K562 (cell line): ENCODE data around the gene EHD2. TPM values are rescaled to one million over a fixed set of nuclear protein-coding genes. Genes with fewer than 3 reads are reported as not detected.

Experiments used
- ARHGAP35 ChIP-seq: fragments of 450-650 bp; IDR thresholded peaks from 2 replicates; pipeline ENCODE4 v1.6.1; 2018; ENCODE audit not compliant: partially characterized antibody
- ESRRB ChIP-seq: fragments of 250-450 bp; sonication (Bioruptor Pico); IDR thresholded peaks from 2 replicates; pipeline ENCODE4 v1.5.0; 2020; ENCODE audit warnings: mild to moderate bottlenecking, moderate library complexity, borderline replicate concordance
- HNRNPH1 ChIP-seq: fragments of 200-400 bp; formaldehyde crosslinking; optimal IDR thresholded peaks from 2 replicates; pipeline ENCODE3; 2017; ENCODE audit warnings: low read depth, mild to moderate bottlenecking, low read length, moderate library complexity
- KAT2B ChIP-seq: IDR thresholded peaks from one replicate; pipeline ENCODE4 v1.6.1; 2012; ENCODE audit warnings: low read depth, mild to moderate bottlenecking, control low read depth, inconsistent platforms, low read length, moderate library complexity
- MEIS2 ChIP-seq: fragments of 450-650 bp; IDR thresholded peaks from 2 replicates; pipeline ENCODE4 v1.6.1; 2014; ENCODE audit warnings: mild to moderate bottlenecking; ENCODE audit not compliant: partially characterized antibody
- PHTF2 ChIP-seq: fragments of 250-450 bp; sonication (Bioruptor Pico); IDR thresholded peaks from 2 replicates; pipeline ENCODE4 v1.5.0; 2021; ENCODE audit warnings: mild to moderate bottlenecking
- SNRNP70 ChIP-seq: fragments of 200-400 bp; formaldehyde crosslinking; optimal IDR thresholded peaks from 2 replicates; pipeline ENCODE3; 2017; ENCODE audit warnings: low read depth, low read length
- ZBTB1 ChIP-seq: sonication (generic); formaldehyde crosslinking; IDR thresholded peaks from 2 replicates; pipeline ENCODE4 v1.8.1; 2023; ENCODE audit warnings: missing genetic modification reagents, low read depth, mild to moderate bottlenecking, borderline replicate concordance
- ZNF143 ChIP-seq: sonication (generic); formaldehyde crosslinking; IDR thresholded peaks from 2 replicates; pipeline ENCODE4 v1.9.0; 2022; ENCODE audit warnings: mild to moderate bottlenecking, missing genetic modification reagents
- ZNF551 ChIP-seq: fragments of 250-450 bp; sonication (Bioruptor Pico); IDR thresholded peaks from 2 replicates; pipeline ENCODE4 v1.5.0; 2021; ENCODE audit warnings: mild to moderate bottlenecking, moderate library complexity
- ZNF766 ChIP-seq: fragments of 200-800 bp; sonication (Bioruptor generic); conservative IDR thresholded peaks from 2 replicates; pipeline ENCODE4 v1.6.1; 2016; ENCODE audit warnings: missing genetic modification characterization, missing compliant biosample characterization
- polyA plus RNA-seq, 8 experiments: library from polyadenylated mRNA; depleted of rRNA in 4 of 8; stranded (reverse) in 5 of 8; unstranded in 3 of 8; fragments of >200 nt; fragmentation: Nextera tagmentation in 2 of 8; fragmentation: Illumina TruSeq in 1 of 8; extraction: Ambion mirVana in 2 of 8; extraction: Trizol in 1 of 8; gene quantifications; 2 replicates each; pipeline versions ENCODE4 v1.2.1 to v1.2.3, GENCODE V29; 2011 to 2014; ENCODE audit warnings: inconsistent platforms in 1 of 8, missing spikeins in 1 of 8
- total RNA-seq, 7 experiments: library from RNA; depleted of rRNA in 6 of 7; stranded (reverse); fragments of >200 nt in 6 of 7; fragmentation: Illumina TruSeq in 2 of 7; extraction: Trizol in 2 of 7; gene quantifications; 2 replicates each; pipeline versions ENCODE4 v1.2.1 to v1.2.3, GENCODE V29; 2011 to 2021; ENCODE audit warnings: low replicate concordance in 1 of 7
- TF ChIP-seq, protein P1 (sequence below), 2 experiments: fragments of 450-650 bp in 1 of 2; sonication (generic) in 1 of 2; formaldehyde crosslinking in 1 of 2; IDR thresholded peaks; 2 replicates each; pipeline versions ENCODE4 v1.7.1 to v1.9.0; 2016 to 2022; ENCODE audit warnings: inconsistent platforms in 1 of 2, mild to moderate bottlenecking in 1 of 2, missing genetic modification reagents in 1 of 2
- TF ChIP-seq, protein P2 (sequence below): fragments of 250-450 bp; sonication (Bioruptor Pico); IDR thresholded peaks from 2 replicates; pipeline ENCODE4 v1.5.0; 2020; ENCODE audit warnings: mild to moderate bottlenecking
- TF ChIP-seq, protein P3 (sequence below): sonication (generic); formaldehyde crosslinking; IDR thresholded peaks from 2 replicates; pipeline ENCODE4 v1.8.0; 2022; ENCODE audit warnings: mild to moderate bottlenecking, missing genetic modification reagents
- TF ChIP-seq, protein P4 (sequence below): sonication (generic); formaldehyde crosslinking; IDR thresholded peaks from 2 replicates; pipeline ENCODE4 v1.9.0; 2022; ENCODE audit warnings: mild to moderate bottlenecking, missing genetic modification reagents

EHD2 gene
- total and polyA plus RNA-seq, 9 of the 15 experiments (the other 6 are each of a cell fraction or from before 2014, with no cell fraction given): 1.7 to 32.2 (median 3.0) TPM

DNA sequence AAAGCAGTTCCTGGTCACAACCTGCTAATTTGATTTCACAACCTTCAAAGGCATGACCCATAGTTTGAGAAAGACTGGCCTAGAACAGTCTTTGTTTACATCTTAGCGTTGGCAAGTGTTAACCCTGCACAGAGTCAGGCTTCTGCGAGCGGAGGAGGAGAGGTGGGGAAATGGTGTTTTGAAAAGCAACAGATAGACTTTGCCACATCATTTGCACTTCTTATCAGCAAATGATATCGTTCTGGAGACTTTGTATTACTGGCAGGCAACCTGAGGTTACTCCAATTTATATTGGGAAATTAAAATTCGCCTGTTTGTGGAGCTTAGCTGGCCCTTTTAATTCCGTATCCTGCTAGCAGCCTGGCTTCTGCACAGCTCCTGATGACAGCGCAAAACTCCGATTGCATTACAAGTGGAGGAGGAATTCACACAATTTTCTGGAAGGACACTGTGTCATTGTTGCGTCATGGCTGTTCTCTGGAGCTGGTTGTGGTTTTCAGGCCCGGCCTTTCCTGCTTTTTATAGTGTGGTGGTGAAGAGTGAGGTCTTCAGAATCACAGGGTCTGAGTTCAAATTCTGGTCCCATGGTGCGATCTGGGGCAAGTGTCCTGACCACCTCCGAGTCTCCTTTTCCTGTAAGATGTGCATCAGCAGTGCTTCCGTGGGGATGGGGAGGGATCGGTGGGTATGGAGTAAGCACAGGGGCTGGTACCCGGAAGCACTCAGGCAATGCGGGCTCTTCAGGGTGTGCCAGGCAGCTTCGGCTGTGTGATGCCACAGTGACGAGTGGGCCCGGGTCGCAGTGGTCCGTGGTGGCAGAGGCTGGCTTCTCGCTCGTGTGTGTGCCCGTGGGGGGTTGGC, 49.1 kb upstream of the EHD2 start (continued):
- TF ChIP-seq MEIS2: peak; percentile 44
- no peak for TF ChIP-seq ESRRB (CRISPR knock-in tag)
- TF ChIP-seq, protein P1, sequence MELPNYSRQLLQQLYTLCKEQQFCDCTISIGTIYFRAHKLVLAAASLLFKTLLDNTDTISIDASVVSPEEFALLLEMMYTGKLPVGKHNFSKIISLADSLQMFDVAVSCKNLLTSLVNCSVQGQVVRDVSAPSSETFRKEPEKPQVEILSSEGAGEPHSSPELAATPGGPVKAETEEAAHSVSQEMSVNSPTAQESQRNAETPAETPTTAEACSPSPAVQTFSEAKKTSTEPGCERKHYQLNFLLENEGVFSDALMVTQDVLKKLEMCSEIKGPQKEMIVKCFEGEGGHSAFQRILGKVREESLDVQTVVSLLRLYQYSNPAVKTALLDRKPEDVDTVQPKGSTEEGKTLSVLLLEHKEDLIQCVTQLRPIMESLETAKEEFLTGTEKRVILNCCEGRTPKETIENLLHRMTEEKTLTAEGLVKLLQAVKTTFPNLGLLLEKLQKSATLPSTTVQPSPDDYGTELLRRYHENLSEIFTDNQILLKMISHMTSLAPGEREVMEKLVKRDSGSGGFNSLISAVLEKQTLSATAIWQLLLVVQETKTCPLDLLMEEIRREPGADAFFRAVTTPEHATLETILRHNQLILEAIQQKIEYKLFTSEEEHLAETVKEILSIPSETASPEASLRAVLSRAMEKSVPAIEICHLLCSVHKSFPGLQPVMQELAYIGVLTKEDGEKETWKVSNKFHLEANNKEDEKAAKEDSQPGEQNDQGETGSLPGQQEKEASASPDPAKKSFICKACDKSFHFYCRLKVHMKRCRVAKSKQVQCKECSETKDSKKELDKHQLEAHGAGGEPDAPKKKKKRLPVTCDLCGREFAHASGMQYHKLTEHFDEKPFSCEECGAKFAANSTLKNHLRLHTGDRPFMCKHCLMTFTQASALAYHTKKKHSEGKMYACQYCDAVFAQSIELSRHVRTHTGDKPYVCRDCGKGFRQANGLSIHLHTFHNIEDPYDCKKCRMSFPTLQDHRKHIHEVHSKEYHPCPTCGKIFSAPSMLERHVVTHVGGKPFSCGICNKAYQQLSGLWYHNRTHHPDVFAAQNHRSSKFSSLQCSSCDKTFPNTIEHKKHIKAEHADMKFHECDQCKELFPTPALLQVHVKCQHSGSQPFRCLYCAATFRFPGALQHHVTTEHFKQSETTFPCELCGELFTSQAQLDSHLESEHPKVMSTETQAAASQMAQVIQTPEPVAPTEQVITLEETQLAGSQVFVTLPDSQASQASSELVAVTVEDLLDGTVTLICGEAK (IDR thresholded peaks at IDR 0.05): no peak
- TF ChIP-seq, protein P1 (CRISPR knock-in tag; IDR thresholded peaks at IDR 0.05): no peak
- TF ChIP-seq, protein P2, sequence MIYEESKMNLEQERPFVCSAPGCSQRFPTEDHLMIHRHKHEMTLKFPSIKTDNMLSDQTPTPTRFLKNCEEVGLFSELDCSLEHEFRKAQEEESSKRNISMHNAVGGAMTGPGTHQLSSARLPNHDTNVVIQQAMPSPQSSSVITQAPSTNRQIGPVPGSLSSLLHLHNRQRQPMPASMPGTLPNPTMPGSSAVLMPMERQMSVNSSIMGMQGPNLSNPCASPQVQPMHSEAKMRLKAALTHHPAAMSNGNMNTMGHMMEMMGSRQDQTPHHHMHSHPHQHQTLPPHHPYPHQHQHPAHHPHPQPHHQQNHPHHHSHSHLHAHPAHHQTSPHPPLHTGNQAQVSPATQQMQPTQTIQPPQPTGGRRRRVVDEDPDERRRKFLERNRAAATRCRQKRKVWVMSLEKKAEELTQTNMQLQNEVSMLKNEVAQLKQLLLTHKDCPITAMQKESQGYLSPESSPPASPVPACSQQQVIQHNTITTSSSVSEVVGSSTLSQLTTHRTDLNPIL (CRISPR knock-in tag): no peak
- no peak for TF ChIP-seq ZNF766
- TF ChIP-seq KAT2B: no peak
- no peak for TF ChIP-seq ZBTB1 (CRISPR knock-in tag)
- TF ChIP-seq PHTF2 (CRISPR knock-in tag): no peak
- no peak for TF ChIP-seq SNRNP70
- TF ChIP-seq, protein P3, sequence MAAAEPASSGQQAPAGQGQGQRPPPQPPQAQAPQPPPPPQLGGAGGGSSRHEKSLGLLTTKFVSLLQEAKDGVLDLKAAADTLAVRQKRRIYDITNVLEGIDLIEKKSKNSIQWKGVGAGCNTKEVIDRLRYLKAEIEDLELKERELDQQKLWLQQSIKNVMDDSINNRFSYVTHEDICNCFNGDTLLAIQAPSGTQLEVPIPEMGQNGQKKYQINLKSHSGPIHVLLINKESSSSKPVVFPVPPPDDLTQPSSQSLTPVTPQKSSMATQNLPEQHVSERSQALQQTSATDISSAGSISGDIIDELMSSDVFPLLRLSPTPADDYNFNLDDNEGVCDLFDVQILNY (CRISPR knock-in tag): no peak
- TF ChIP-seq ZNF143 (CRISPR knock-in tag): no peak
- TF ChIP-seq, protein P4, sequence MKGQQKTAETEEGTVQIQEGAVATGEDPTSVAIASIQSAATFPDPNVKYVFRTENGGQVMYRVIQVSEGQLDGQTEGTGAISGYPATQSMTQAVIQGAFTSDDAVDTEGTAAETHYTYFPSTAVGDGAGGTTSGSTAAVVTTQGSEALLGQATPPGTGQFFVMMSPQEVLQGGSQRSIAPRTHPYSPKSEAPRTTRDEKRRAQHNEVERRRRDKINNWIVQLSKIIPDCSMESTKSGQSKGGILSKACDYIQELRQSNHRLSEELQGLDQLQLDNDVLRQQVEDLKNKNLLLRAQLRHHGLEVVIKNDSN (CRISPR knock-in tag): no peak
- no peak for TF ChIP-seq ARHGAP35
- no peak for TF ChIP-seq HNRNPH1
- no peak for TF ChIP-seq ZNF551 (CRISPR knock-in tag)
